KMS-11 (cell line): ENCODE data around the gene CCT5.

Source experiments
- H2AFZ ChIP-seq: fragments of 200-600 bp; sonication (generic); 2 replicates; pipeline ENCODE4 v1.6.1; 2016; ENCODE audit warnings: antibody characterized with exemption, mixed run types, low read depth
- H3K27ac ChIP-seq: fragments of 200-600 bp; sonication (generic); 2 replicates; pipeline ENCODE4 v1.6.1; 2016; ENCODE audit warnings: mild to moderate bottlenecking, mixed run types
- H3K27me3 ChIP-seq: fragments of 200-600 bp; sonication (generic); 2 replicates; pipeline ENCODE4 v1.6.1; 2017; ENCODE audit warnings: mild to moderate bottlenecking, low read depth, mixed run types, moderate library complexity; ENCODE audit not compliant: insufficient read depth
- H3K36me3 ChIP-seq: fragments of 200-600 bp; sonication (generic); 2 replicates; pipeline ENCODE4 v1.6.1; 2017; ENCODE audit warnings: mild to moderate bottlenecking, mixed run types; ENCODE audit not compliant: insufficient read depth
- H3K4me1 ChIP-seq: fragments of 200-600 bp; sonication (generic); 2 replicates; pipeline ENCODE4 v1.6.1; 2016; ENCODE audit warnings: mild to moderate bottlenecking, low read depth, mixed run types; ENCODE audit not compliant: poor library complexity, severe bottlenecking
- H3K4me2 ChIP-seq: fragments of 200-600 bp; sonication (generic); 2 replicates; pipeline ENCODE4 v1.7.0; 2016; ENCODE audit warnings: mild to moderate bottlenecking, mixed run types
- H3K4me3 ChIP-seq: fragments of 200-600 bp; sonication (generic); IDR thresholded peaks from 2 replicates; pipeline ENCODE4 v1.6.1; 2017; ENCODE audit warnings: low read depth, low read length, mixed read lengths; ENCODE audit not compliant: insufficient read depth
- H3K79me2 ChIP-seq: fragments of 200-600 bp; sonication (generic); 2 replicates; pipeline ENCODE4 v1.6.1; 2016; ENCODE audit warnings: low read depth, mixed run types; ENCODE audit not compliant: insufficient read depth
- H3K9ac ChIP-seq: fragments of 200-600 bp; sonication (generic); 2 replicates; pipeline ENCODE4 v1.6.1; 2016; ENCODE audit warnings: mild to moderate bottlenecking, mixed run types
- H4K20me1 ChIP-seq: fragments of 200-600 bp; sonication (generic); 2 replicates; pipeline ENCODE4 v1.6.1; 2016; ENCODE audit warnings: mild to moderate bottlenecking, mixed run types; ENCODE audit not compliant: insufficient read depth
- CTCF ChIP-seq: fragments of 200-600 bp; sonication (generic); conservative IDR thresholded peaks from 2 replicates; pipeline ENCODE4 v1.6.1; 2017; ENCODE audit warnings: low read depth, mild to moderate bottlenecking, antibody characterized with exemption, low read length, moderate library complexity, mixed read lengths

CCT5 gene

GRCh38 chr5:10213316-10213715, 36.8 kb upstream of the CCT5 start:
- Histone ChIP-seq H3K36me3 (no peaks in the 10 kb centered on the region), H3K9ac (no peak overlapping the region), H3K27me3 (no peaks in the 10 kb centered on the region), H3K4me1 (no peaks in the 10 kb centered on the region), H4K20me1 (no peaks in the 10 kb centered on the region), H3K4me3 (no peak overlapping the region), H3K79me2 (no peaks in the 10 kb centered on the region), H2AFZ (no peak overlapping the region), H3K4me2 (no peak overlapping the region), H3K27ac (no peak overlapping the region)
- no peak for TF ChIP-seq CTCF

GRCh38 chr5:10214041-10214440, 36.0 kb upstream of the CCT5 start:
- Histone ChIP-seq H3K36me3 (no peaks in the 10 kb centered on the region), H3K4me3 (no peak overlapping the region), H3K27me3 (no peaks in the 10 kb centered on the region), H3K4me2 (no peak overlapping the region), H3K27ac (no peak overlapping the region), H3K79me2 (no peaks in the 10 kb centered on the region), H2AFZ (no peak overlapping the region), H3K4me1 (no peaks in the 10 kb centered on the region), H4K20me1 (no peaks in the 10 kb centered on the region), H3K9ac (no peak overlapping the region)
- TF ChIP-seq CTCF: no peak

GRCh38 chr5:10215366-10215765, 34.7 kb upstream of the CCT5 start:
- Histone ChIP-seq H3K36me3 (no peaks in the 10 kb centered on the region), H3K27ac (no peak overlapping the region), H4K20me1 (no peaks in the 10 kb centered on the region), H3K9ac (no peak overlapping the region), H3K4me1 (no peaks in the 10 kb centered on the region), H2AFZ (no peak overlapping the region), H3K4me2 (no peak overlapping the region), H3K27me3 (no peaks in the 10 kb centered on the region), H3K4me3 (no peak overlapping the region), H3K79me2 (no peaks in the 10 kb centered on the region)
- TF ChIP-seq CTCF: no peak

- Histone ChIP-seq H3K4me2 (no peak overlapping the region), H3K4me1 (no peaks in the 10 kb centered on the region), H3K36me3 (no peaks in the 10 kb centered on the region), H3K4me3 (no peak overlapping the region), H3K27me3 (no peaks in the 10 kb centered on the region), H3K79me2 (no peaks in the 10 kb centered on the region), H4K20me1 (no peaks in the 10 kb centered on the region), H2AFZ (no peak overlapping the region), H3K9ac (no peak overlapping the region), H3K27ac (no peak overlapping the region)
- TF ChIP-seq CTCF: no peak
Observed at GRCh38 chr5:10216107-10216506, 34.0 kb upstream of the CCT5 start.

GRCh38 chr5:10218658-10219057, 31.4 kb upstream of the CCT5 start:
- no peak overlapping the region for H3K4me3 ChIP-seq
- H3K9ac ChIP-seq: no peak overlapping the region
- no peak overlapping the region for H2AFZ ChIP-seq
- no peak overlapping the region for H3K4me2 ChIP-seq
- TF ChIP-seq CTCF: no peak
- H3K36me3 ChIP-seq: no peaks in the 10 kb centered on the region
- H3K27ac ChIP-seq: no peak overlapping the region
- H4K20me1 ChIP-seq: no peaks in the 10 kb centered on the region
- no peaks in the 10 kb centered on the region for H3K4me1 ChIP-seq
- H3K79me2 ChIP-seq: no peaks in the 10 kb centered on the region
- no peaks in the 10 kb centered on the region for H3K27me3 ChIP-seq
